GM21526 (cell line): ENCODE data around the gene MCF2L.
"Not testable (repeated sequence)": the region's sequence is repeated elsewhere in the genome, so short reads cannot be mapped to it uniquely, and the experiment has no call there.

Source experiments
- ATAC-seq: cut with Tn5 transposase; IDR thresholded peaks from one replicate; pipeline ENCODE4 v1.9.1; 2021; ENCODE audit warnings: moderate library complexity; ENCODE audit not compliant: unreplicated experiment, low FRiP score

MCF2L gene

GRCh38 chr13:113043931-113044330 lies 74.9 kb downstream of the MCF2L start:
- ATAC-seq: no peak

DNA sequence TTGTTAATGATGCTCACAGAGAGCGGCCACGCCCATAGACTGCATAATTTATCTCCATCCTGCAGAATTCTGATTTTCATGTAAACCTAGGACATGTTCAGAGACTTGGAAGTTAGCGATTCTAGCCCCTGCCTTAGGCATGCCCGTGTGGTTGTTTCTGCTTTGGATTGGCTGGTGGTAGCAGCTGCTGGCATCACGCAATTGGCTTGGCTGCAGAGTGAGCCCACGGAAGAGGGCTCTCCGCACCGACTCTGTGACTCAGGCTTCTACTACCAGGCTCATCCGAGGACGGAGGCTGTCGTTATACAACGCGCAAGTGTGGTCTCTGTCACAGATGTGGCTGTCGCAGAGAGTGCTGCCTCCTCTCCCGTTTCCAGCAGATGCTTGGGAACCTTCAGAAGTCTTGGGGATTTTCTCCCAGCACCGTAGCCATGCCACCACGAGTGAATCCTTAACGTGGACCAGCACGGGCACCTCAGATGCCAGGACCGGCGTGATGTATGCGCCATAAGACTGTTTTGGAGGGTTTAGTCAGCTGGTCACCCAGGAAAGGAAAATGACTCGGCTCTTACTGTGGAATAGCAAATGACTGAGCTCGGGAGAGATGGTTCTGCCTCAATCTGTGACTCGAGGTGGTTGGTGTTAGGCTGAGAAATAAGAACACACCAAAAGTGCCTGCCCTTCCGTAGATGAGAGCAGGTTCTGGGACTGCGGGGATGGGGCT lies 75.5 kb downstream of the MCF2L start:
- ATAC-seq: no peak

DNA sequence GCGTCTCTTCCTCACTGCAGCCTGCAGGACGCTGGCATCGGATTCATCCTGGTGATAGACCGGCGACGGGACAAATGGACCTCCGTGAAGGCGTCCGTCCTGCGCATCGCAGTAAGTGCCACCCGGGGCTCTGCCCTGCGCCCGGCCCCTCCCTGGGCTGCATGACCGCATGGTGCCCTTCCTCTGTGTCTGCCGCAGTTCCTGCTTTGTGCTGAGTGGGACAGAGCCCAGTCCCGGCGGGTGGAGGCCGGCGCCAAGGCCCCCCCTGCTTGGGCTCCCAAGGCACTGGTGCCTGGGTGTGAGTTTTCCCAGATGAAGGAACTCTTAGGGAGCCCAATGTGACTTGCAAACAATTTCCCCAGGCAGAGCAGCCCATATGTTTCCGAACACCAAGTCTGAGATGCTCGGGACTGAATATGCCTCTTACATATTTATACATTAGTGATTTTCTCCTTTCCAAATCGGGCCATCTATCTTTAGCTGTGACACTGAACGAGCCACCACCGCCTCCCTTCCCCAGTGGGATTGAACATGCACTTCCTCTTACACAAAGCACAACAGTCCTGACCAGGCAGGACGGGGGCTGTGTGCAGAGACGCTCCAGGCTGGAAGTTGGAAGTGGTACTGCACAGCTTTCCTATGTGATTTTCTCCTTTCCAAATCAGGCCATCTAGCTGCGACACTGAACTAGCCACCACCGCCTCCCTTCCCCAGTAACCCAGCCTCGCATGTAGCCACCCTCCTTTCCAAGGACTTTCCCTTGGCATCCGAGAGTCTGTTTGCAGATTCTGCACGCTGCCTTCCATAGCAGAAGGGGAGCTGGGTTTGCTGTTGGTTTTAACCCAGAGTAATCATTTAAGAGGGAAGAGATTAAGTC lies 76.5 kb downstream of the MCF2L start:
- no peak for ATAC-seq

DNA sequence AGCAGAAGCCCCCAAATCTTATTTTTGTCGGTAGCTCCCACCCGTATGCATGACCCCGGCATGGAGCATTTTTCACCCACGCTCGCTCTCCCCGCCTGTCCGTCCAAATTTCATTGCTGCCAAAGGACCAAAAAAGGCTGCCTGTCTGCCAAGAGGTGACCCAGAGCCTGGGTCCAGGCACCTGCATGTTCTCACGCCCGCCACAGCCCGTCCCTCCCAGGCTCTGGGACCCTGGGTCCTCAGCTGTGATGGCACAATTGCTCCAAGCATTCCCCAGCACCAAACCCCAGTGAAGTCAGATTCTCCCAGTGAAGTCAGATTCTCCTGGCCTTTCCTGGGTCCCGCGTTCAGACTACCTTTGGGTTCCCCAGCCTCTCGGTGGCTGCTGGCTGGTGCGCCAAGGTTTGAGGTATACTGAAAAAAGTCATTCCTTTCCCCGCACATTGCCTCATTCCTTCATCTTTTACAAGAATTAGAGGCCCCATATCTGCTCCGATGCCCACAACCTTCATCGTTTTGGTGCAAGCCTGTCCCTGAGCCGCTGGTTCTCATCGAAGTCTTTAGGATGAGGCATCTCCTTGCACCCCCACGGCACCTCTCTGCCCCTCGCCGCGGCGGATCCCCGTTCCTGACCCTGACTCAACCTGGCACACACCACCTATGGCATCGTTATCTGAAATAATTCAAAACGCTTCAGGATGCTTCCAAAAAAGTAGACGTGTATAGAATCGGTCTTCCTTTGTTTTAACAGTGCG lies 77.3 kb downstream of the MCF2L start:
- no peak for ATAC-seq

- no peak for ATAC-seq
Observed at GRCh38 chr13:113046883-113047244, 77.8 kb downstream of the MCF2L start.

- ATAC-seq: no peak
Observed at GRCh38 chr13:113047587-113047986, 78.6 kb downstream of the MCF2L start.

DNA sequence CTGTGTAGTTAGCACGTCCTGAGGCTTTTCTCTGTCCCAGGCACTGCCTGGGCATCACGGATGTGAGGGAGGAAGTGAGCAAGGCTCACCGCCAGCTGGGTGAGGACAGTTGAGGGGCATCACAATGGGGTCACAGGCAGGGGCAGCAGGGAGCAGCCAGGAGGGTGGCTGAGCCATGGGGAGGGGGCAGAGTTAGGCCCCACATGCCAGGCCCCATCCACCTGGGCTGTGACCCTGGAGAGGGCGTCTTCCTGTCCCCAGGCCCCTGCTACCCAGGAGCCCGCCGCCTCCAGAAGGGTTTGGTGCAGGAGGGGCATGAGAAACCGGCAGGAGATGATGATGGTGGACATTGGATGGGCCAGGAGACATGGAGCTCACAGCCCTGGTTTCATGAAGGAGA lies 79.8 kb downstream of the MCF2L start:
- no peak for ATAC-seq

DNA sequence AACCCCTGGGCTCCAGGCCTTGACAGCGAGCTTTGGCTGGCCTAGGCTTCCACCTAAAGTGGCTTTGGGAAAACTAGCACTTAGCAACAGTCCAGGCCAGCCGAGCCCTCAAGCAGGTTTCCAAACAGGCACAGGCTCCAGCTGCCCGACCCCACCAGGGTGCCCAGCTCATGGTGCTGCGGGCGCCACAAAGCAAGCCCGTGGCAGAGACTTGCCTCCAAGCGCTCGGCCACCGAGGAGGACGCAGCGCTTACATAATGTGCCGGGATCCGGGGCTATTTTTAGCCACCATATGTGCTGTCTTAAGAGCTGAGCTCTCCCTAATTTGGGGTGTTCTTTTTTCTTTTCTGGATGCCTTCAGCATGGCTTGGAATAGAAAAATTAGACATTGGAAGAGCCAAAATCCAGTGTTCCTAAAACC lies 80.5 kb downstream of the MCF2L start:
- ATAC-seq: no peak

- ATAC-seq: no peak
Observed at GRCh38 chr13:113049981-113050380, 81.0 kb downstream of the MCF2L start.

- ATAC-seq: no peak
Observed at GRCh38 chr13:113050734-113051431, 81.9 kb downstream of the MCF2L start.

DNA sequence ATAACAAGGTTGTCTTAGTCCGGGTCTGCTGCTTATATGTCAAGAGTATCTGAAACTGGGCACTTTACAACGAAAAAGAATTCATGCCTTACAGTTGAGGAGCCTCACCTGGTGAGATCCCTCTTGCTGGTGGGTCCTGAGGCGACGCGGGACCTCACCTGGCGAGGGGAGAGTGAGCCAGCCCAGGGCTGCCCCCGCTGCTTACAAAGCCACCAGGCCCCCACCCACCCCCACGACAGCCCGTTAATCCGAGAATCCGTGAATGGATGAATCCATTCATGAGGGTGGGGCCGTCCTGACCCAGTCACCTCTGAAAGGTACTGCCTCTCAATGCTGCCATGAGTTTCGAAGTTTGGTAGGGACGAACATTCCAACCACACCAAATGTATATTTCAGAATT lies 82.6 kb downstream of the MCF2L start:
- no peak for ATAC-seq

DNA sequence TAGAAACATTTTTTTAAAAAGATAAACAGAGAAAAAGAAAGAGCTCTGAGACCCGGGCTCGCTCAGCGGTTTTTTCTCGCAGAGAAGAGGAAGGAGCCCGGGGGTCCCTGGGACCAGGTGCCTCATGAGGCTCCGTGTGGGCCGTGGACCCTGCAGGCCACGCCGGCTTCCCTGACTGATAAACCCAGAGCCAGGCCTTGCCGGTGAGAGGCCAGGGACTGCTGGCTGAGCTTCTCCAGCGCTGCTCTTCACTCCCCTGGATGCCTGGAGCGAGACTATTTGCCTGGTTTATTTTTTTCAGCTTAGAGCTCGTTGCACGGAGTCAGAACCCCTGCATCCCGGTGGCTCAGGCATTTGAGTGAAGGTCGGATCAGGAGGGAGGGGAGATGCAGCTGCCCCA lies 83.2 kb downstream of the MCF2L start:
- no peak for ATAC-seq

DNA sequence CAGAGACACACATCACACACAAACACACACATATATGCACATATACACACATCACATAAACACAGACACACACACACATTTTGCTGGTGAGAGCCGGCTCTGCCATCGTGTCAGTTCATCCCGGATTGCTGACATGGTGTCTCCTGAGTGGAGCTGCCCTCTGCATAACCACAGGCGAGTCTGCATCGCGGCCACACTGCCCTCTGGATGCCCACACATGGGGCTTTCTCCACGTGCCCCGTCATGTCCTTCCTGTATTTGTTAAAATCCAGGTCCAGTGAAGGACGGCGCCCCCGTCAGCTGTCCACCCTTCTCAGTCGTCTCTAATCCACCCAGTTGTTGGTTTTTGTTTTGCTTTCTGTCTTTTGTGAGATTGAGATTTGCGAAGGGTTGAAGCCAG lies 84.0 kb downstream of the MCF2L start:
- ATAC-seq: no peak

DNA sequence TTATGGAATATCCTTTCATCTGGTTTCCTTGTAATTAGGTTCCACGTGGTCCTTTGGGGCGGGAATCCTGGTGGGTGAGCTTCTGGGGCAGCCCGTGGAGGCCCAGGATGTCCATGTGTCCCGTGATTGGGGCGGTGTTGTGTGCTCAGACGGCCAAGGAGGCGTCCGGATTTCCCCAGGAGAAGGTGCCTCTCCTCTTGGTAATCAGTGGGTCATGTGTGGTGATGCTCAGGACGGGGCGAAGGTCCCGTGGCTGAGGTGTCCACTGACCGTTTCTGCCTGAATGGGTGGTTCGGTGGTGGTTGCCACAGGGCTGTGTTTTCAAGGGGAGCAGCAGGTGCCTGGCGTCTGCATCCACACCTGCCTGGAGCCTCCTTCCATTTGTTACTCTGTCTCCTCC lies 84.4 kb downstream of the MCF2L start:
- ATAC-seq: no peak

DNA sequence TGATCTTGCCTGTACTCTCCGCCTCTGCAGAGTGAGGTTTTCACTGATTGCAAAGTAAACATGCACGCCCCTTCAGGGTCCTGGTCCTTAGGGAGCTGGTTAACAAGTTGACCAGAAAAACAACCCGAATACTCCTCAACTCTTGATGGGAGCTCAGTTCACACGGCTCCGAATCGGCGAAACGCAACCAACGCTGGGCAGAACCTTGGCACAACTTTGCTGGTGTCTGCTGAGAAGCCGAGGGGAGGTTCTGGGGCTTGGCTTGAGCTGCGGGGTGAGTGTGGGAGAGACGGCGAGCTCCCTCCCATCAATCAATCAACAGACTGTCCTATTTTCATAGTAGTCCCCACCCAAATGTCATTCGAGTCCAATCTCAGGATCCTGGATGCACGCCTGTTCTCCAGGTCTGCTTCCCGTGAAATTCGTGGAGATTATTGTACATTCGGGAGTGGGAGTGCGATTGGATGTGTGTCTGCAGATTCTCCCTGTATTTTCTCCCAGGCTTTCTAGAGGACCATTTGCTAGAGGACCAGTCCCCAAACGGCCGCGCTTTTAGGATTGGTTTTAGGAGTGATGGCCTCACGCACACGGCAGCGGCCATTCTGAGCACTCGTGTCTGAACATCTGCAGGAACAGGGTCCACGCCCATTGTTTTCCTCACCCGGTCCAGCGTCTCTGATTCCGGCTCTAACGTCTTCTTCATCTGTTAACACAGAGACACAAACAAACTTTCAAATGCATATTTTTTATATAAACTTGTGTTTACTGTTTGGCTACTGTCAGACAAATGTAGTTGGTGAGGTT lies 85.0 kb downstream of the MCF2L start:
- no peak for ATAC-seq

GRCh38 chr13:113057084-113057483 lies 88.1 kb downstream of the MCF2L start:
- no peak for ATAC-seq

DNA sequence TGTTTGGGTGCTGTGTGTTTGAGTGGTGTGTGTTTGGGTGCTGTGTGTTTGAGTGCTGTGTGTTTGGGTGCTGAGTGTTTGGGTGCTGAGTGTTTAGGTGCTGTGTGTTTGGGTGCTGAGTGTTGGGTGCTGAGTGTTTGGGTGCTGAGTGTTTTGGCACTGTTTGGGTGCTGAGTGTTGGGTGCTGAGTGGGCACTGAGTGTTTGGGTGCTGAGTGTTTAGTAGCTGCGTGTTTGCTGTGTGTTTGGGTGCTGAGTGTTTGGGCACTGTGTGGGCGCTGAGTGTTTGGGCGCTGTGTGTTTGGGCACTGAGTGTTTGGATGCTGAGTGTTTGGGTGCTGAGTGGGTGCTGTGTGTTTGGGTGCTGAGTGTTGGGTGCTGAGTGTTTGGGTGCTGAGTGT lies 88.5 kb downstream of the MCF2L start:
- ATAC-seq: not testable (repeated sequence)

DNA sequence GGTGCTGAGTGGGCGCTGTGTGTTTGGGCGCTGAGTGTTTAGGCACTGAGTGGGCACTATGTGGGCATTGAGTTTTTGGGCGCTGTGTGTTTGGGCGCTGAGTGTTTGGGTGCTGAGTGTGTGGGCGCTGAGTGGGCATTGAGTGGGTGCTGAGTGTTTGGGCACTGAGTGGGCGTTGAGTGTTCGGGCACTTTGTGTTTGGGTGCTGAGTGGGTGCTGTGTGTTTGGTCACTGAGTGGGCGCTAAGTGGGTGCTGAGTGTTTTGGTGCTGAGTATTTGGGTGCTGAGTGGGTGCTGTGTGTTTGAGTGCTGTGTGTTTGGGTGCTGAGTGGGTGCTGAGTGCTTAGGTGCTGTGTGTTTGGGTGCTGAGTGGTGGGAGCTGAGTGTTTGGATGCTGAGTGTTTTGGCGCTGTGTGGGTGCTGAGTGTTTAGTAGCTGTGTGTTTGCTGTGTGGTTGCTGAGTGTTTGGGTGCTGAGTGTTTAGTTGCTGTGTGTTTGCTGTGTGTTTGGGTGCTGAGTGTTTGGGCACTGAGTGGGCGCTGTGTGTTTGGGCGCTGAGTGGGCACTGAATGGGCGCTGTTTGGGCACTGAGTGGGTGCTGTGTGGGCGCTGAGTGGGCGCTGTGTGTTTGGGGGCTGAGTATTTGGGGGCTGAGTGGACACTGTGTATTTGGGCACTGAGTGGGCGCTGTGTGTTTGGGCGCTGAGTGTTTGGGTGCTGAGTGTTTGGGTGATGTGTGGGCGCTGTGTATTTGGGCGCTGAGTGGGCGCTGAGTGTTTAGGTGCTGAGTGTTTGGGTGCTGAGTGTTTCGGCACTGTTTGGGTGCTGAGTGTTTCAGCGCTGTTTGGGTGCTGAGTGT lies 89.3 kb downstream of the MCF2L start:
- no peak for ATAC-seq
